Esophagus squamous epithelium (tissue), 5 donors: ENCODE results near the gene ADAM19. TPM values are rescaled to one million over a fixed set of nuclear protein-coding genes. Genes with fewer than 3 reads are reported as not detected.
A peak's percentile ranks its signal among the peaks of the same experiment; 100 is the strongest.

Experiments used
- DNase-seq: peaks from one replicate; lab custom pipeline; 2025; lab: John Stamatoyannopoulos, UW
- H3K27ac ChIP-seq, 4 donors: fragments of 200-600 bp; sonication (generic); one replicate each; pipeline ENCODE4 v1.5.1; 2016 to 2019; ENCODE audit warnings: mild to moderate bottlenecking in 1 of 4
- H3K27me3 ChIP-seq, 4 donors: fragments of 200-600 bp; sonication (generic); 1 replicate in 3 of 4; 2 replicates in 1 of 4; pipeline versions ENCODE4 v1.5.1 to v1.6.0; 2017 to 2021; ENCODE audit warnings: antibody characterized with exemption in 1 of 4
- H3K36me3 ChIP-seq, 3 donors: fragments of 200-600 bp; sonication (generic); one replicate each; pipeline ENCODE4 v1.5.1; 2016 to 2019
- H3K4me1 ChIP-seq, 3 donors: fragments of 200-600 bp; sonication (generic); one replicate each; pipeline ENCODE4 v1.5.1; 2017 to 2019
- H3K4me3 ChIP-seq, 4 donors: fragments of 200-600 bp; sonication (generic); 1 replicate in 3 of 4; 2 replicates in 1 of 4; pipeline ENCODE4 v1.5.1; 2016 to 2019; ENCODE audit warnings: mild to moderate bottlenecking in 2 of 4, moderate library complexity in 1 of 4
- H3K9me3 ChIP-seq, 3 donors: fragments of 200-600 bp; sonication (generic); one replicate each; pipeline ENCODE4 v1.5.1; 2016 to 2019
- CTCF ChIP-seq, 6 experiments: fragments of 450-650 bp in 4 of 6; fragments of 200-600 bp in 2 of 6; sonication (generic) in 2 of 6; IDR thresholded peaks; one replicate each; pipeline ENCODE4 v1.5.1; 2016 to 2019; ENCODE audit warnings: antibody characterized with exemption in 6 of 6, mild to moderate bottlenecking in 4 of 6, moderate library complexity in 4 of 6
- POLR2A ChIP-seq, 4 donors: fragments of 450-650 bp; IDR thresholded peaks; one replicate each; pipeline ENCODE4 v1.6.1; 2017; ENCODE audit warnings: antibody characterized with exemption in 4 of 4, mild to moderate bottlenecking in 4 of 4, moderate library complexity in 3 of 4
- WGBS, 2 donors: methylation state at CpG; one replicate each; pipeline ENCODE4 v1.1.5; 2018; 5-methylcytosine and 5-hydroxymethylcytosine counted together
- intact Hi-C: fragments of 100-400 bp; cut with DNase I; formaldehyde crosslinking; loops from one replicate; pipeline ENCODE4 v1.15.0; 2022
- total RNA-seq, 4 donors: library from RNA; depleted of rRNA; stranded (reverse); fragments of >200 nt; gene quantifications; one replicate each; pipeline ENCODE4 v1.1.0, GENCODE V29; 2016
- donor health status: DM: yes; HTN: yes; CAD: no.

Gene ADAM19
- total RNA-seq, 4 donors from 2014 or later: 1.9 to 11.6 (median 4.3) TPM

DNA sequence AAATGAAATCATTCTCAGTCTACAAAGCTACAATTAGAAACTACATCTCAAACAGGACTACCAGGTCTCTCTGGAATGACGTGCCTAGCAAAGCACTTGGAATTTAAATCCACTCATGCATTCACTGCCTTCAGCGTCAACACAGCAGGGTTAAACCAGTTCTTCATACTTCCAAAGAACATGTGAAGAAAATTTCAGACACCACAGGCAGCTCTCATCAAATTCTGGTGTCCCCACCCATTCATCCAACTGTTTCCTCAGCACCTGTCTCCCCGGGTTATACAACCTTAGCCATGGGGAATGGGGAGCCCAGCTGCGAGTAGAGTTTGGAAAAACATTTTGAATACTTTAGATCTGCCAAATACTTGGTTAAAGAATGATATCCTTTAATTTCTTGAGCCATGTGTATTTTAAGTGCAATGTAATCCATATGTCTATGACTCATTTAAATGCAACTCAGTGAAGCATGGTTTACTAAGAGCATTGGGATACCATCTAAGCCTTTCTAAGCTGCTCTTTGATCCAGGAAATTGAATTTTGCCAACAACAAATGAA, 17.5 kb downstream of the ADAM19 start:
- H3K4me3 ChIP-seq: no peak overlapping the region
- WGBS, 2 donors: 42 to 54% methylated on average over 4 of the region's 4 CpGs
- no peak for DNase-seq
- no peaks in the 10 kb centered on the region for H3K36me3 ChIP-seq
- peaks cover 39 to 92% (median 75%) of the 10 kb centered on the region in 3 donors for H3K4me1 ChIP-seq
- H3K9me3 ChIP-seq: no peaks in the 10 kb centered on the region
- H3K27ac ChIP-seq: peak overlapping the region; percentile 28 to 84 (median 69)
- TF ChIP-seq POLR2A (IDR thresholded peaks at IDR 0.05) (no peak), CTCF (IDR thresholded peaks at IDR 0.05) (no peak)
- intact Hi-C loops: no loop called here
- no peaks in the 10 kb centered on the region for H3K27me3 ChIP-seq

DNA sequence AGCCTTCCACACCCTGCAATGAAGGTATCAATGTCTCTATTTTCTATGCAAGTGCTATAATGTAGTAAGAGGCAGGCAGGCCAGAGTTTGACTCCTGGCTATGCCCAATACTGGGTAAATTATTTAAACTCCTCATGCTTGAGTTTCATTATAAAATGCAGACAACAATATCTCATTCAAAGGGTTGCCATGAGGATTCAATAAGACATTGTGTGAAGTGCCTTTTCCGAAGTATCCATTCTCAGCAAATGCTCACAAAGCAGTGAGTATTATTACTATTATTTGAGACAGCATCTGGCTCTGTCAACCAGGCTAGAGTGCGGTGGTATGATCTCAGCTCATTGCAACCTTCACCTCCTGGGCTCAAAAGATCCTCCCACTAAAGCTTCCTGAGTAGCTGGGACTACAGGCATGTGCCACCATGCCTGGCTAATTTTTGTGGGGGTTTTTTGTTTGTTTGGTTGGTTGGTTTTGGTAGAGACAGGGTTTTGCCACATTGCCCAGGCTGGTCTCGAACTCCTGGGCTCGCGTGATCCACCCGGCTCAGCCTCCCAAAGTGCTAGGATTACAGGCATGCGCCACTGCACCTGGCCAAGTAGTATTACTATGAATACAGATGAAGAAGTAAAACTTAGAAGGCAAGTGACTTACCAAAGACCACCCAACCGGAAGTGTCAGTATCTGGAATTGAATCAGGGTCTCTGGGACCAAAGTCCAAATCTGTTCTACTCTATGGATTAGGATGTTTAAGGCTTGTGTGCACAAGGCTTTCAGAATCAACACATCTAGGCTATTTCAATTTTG, 18.8 kb downstream of the ADAM19 start:
- WGBS, 2 donors: 81 to 88% methylated on average over 7 to 8 of the region's 8 CpGs
- Histone ChIP-seq H3K4me3 (no peak overlapping the region), H3K9me3 (no peaks in the 10 kb centered on the region), H3K4me1 (peaks cover 36 to 79% (median 64%) of the 10 kb centered on the region in 3 donors), H3K36me3 (no peaks in the 10 kb centered on the region), H3K27ac (peak overlapping the region; percentile 28 to 84 (median 69)), H3K27me3 (no peaks in the 10 kb centered on the region)
- no peak for DNase-seq
- TF ChIP-seq POLR2A (IDR thresholded peaks at IDR 0.05) (no peak), CTCF (IDR thresholded peaks at IDR 0.05) (no peak)
- intact Hi-C loops: no loop called here

DNA sequence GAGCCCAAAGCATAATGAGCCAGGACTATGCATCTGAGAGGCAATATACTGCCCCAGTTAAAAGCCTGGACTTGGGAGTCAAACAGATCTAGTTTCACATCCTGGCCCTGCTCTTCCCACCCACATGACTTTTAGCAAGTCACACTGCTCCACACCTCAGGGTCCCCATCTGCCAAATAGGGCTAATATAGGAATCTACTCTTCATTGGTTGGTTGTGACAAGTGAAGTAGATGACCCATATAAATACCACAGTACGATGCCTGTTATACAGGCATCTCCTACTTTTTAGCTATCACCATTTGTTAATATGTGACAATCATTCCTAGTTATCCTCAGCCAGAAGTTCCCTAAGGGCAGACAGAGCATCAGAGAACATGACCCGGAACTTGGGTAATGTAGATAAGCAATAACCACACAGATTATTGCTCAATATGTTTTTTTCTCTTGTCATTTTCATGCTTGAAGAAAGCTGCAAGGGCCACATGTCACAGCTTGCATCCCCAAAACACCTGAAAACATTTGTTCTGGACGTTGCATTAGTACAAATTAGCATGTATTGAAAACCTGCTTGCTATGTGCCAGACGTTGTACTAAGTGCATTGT, 20.4 kb downstream of the ADAM19 start:
- Histone ChIP-seq H3K27ac (peak overlapping the region; percentile 18 to 65 (median 64)), H3K9me3 (no peaks in the 10 kb centered on the region), H3K4me3 (no peak overlapping the region), H3K4me1 (peaks cover 32 to 77% (median 59%) of the 10 kb centered on the region in 3 donors), H3K27me3 (no peaks in the 10 kb centered on the region), H3K36me3 (no peaks in the 10 kb centered on the region)
- TF ChIP-seq POLR2A (IDR thresholded peaks at IDR 0.05) (no peak), CTCF (IDR thresholded peaks at IDR 0.05) (no peak)
- intact Hi-C loops: no loop called here
- DNase-seq: no peak
- WGBS, 2 donors: 16 to 24% methylated on average over 4 of the region's 4 CpGs

DNA sequence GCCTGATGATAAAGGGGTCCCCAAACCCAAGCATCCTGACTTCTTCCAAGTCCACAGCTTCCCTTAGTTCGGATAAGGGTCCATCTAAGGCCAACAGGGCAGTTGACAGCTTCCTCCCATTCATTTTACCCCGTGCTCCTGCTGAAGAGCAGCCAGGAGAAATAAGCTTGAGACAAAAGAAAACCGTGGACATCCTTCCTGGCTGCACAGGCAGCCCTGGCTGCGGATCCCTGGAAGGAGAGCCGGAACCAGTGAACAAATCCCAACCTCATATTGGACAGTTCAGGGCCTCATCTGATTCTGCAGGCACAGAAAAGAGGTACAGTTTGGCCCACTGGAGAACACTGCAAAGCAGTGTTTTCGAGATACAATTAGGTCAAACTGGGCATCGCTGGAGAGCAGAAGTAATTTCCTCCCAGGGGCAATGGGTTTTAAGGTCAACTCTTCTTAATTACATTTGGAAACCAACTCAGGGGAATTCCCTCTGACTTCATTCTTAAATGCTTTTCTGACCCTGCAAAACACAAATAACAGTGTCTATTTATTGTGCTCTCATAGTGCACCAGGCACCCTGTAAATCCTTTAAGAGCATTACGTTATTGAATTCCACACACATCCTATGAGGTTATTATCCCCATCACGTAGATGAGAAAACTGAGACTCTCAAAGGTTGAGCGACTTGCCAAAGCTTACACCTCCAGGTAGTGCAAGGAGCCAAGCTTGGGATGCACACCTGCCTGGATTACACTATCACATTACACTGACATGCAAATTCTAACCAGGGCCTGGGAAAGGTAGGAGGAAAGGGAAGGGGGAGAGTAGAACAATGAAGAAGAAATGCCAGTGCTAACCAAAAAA, 21.2 kb downstream of the ADAM19 start:
- Histone ChIP-seq H3K36me3 (no peaks in the 10 kb centered on the region), H3K27ac (peak overlapping the region in 3 of 4 donors; percentile 45 to 65 (median 63)), H3K4me3 (no peak overlapping the region), H3K9me3 (no peaks in the 10 kb centered on the region), H3K27me3 (no peaks in the 10 kb centered on the region), H3K4me1 (peaks cover 32 to 78% (median 62%) of the 10 kb centered on the region in 3 donors)
- DNase-seq: no peak
- intact Hi-C loops: no loop called here
- WGBS, 2 donors: 57 to 66% methylated on average over 9 of the region's 10 CpGs
- TF ChIP-seq POLR2A (IDR thresholded peaks at IDR 0.05): no peak
- no peak for TF ChIP-seq CTCF (IDR thresholded peaks at IDR 0.05)
